Stimulated activated memory B cell treated with anti-CD40 and anti-IgM and Interleukin-4, amounts not matched to agents 10 μg/mL and 1 μg/mL and 100 μg/mL, for 72 hours (primary cell): Measurements from ENCODE around the gene GPATCH4.
A peak's percentile ranks its signal among the peaks of the same experiment; 100 is the strongest.
"Not testable (repeated sequence)": the region's sequence is repeated elsewhere in the genome, so short reads cannot be mapped to it uniquely, and the experiment has no call there.

Experiments
- ATAC-seq: fragments of 150-1000 bp; cut with Tn5 transposase; 2 replicates; pipeline ENCODE4 v1.10.0; 2021
- H3K27ac Mint-ChIP-seq: one replicate; pipeline ENCODE4 v1.8.0; 2022; ENCODE audit warnings: mild to moderate bottlenecking, mixed read lengths
- H3K27me3 Mint-ChIP-seq: one replicate; pipeline ENCODE4 v1.8.0; 2022; ENCODE audit warnings: mixed read lengths
- H3K36me3 Mint-ChIP-seq: one replicate; pipeline ENCODE4 v1.8.0; 2022; ENCODE audit warnings: mixed read lengths
- H3K4me1 Mint-ChIP-seq: one replicate; pipeline ENCODE4 v1.8.0; 2022; ENCODE audit warnings: mixed read lengths
- H3K4me3 Mint-ChIP-seq: one replicate; pipeline ENCODE4 v1.8.0; 2022; ENCODE audit warnings: mild to moderate bottlenecking, moderate library complexity, mixed read lengths
- H3K9me3 Mint-ChIP-seq: one replicate; pipeline ENCODE4 v1.8.0; 2022; ENCODE audit warnings: mixed read lengths

The GPATCH4 gene

DNA sequence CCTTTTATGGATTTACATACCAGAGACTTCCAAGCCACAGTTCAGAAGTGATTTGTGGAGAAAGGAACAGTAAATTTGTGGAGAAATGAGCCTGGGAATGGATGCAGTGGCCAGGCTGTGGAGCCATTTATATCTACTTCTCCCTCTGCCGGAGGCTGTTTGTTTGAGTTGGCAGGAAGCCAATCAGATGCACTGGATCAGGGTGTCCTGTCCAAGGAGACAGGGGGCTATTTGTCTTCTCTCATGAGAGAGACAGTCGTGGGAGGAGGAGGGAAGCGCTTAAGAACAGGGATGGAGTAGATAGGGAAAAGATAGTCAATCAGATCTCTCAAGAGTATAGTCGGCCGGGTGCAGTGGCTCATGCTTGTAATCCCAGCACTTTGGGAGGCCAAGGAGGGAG, 15.2 kb upstream of the GPATCH4 start:
- Mint-ChIP-seq H3K36me3 (no peaks in the 10 kb centered on the region), H3K4me1 (no peaks in the 10 kb centered on the region), H3K4me3 (no peak overlapping the region), H3K27me3 (peaks cover 48% of the 10 kb centered on the region), H3K9me3 (no peaks in the 10 kb centered on the region), H3K27ac (no peak overlapping the region)
- ATAC-seq = no peak

GRCh38 chr1:156615946-156616345, 14.7 kb upstream of the GPATCH4 start:
- Mint-ChIP-seq H3K4me1 (no peaks in the 10 kb centered on the region), H3K27me3 (peaks cover 48% of the 10 kb centered on the region), H3K27ac (no peak overlapping the region), H3K9me3 (no peaks in the 10 kb centered on the region), H3K4me3 (no peak overlapping the region), H3K36me3 (no peaks in the 10 kb centered on the region)
- ATAC-seq = no peak

DNA sequence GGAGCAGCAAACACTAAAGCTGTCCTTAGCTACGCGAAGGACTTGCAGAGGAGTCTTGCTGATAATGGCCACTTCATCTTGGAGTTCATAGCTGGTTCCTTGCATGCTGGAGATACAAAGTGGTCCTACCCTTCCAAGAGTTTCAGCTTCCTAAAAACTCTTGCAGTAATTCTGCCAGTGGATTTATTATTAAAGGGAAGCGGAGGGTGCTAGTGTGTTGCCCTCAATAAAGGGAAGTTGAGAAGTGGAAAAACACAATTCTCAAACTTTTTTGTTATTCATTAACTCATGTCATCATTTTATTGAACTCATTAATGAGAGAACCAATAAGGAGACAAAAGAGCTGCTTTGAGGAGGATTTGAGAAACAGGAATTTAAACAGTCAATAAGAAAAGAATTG, 11.4 kb upstream of the GPATCH4 start:
- no peaks in the 10 kb centered on the region for H3K36me3 Mint-ChIP-seq
- H3K27me3 Mint-ChIP-seq = peaks cover 40% of the 10 kb centered on the region
- H3K9me3 Mint-ChIP-seq = no peaks in the 10 kb centered on the region
- ATAC-seq = no peak
- no peak overlapping the region for H3K4me3 Mint-ChIP-seq
- H3K4me1 Mint-ChIP-seq = peaks cover 16% of the 10 kb centered on the region
- H3K27ac Mint-ChIP-seq = no peak overlapping the region

- H3K4me3 Mint-ChIP-seq, H3K27ac Mint-ChIP-seq, ATAC-seq, H3K36me3 Mint-ChIP-seq, H3K9me3 Mint-ChIP-seq: not testable (repeated sequence)
- Mint-ChIP-seq H3K4me1 (peaks cover 27% of the 10 kb centered on the region), H3K27me3 (peaks cover 27% of the 10 kb centered on the region)
Observed at GRCh38 chr1:156610072-156610471, 8.8 kb upstream of the GPATCH4 start.

- peak; percentile 76 for ATAC-seq
Observed at GRCh38 chr1:156608981-156609380, 7.7 kb upstream of the GPATCH4 start.

GRCh38 chr1:156608036-156608674, 6.9 kb upstream of the GPATCH4 start:
- H3K4me1 Mint-ChIP-seq = peaks cover 27% of the 10 kb centered on the region
- H3K36me3 Mint-ChIP-seq = no peaks in the 10 kb centered on the region
- peaks cover 25% of the 10 kb centered on the region for H3K27me3 Mint-ChIP-seq
- peak; percentile 88 for ATAC-seq
- no peak overlapping the region for H3K4me3 Mint-ChIP-seq
- H3K27ac Mint-ChIP-seq = no peak overlapping the region
- no peaks in the 10 kb centered on the region for H3K9me3 Mint-ChIP-seq

More at GRCh38 chr1:156608981-156609380, 7.7 kb upstream of the GPATCH4 start:
- no peaks in the 10 kb centered on the region for H3K9me3 Mint-ChIP-seq
- H3K4me3 Mint-ChIP-seq = no peak overlapping the region
- peaks cover 27% of the 10 kb centered on the region for H3K4me1 Mint-ChIP-seq
- H3K36me3 Mint-ChIP-seq = no peaks in the 10 kb centered on the region
- H3K27ac Mint-ChIP-seq = no peak overlapping the region
- peaks cover 27% of the 10 kb centered on the region for H3K27me3 Mint-ChIP-seq

GRCh38 chr1:156607344-156607743, 6.1 kb upstream of the GPATCH4 start:
- peak; percentile 86 for ATAC-seq
- not testable (repeated sequence) for H3K36me3 Mint-ChIP-seq, H3K9me3 Mint-ChIP-seq, H3K4me3 Mint-ChIP-seq
- peaks cover 32% of the 10 kb centered on the region for H3K4me1 Mint-ChIP-seq
- H3K27ac Mint-ChIP-seq = peak overlapping the region; percentile 20
- H3K27me3 Mint-ChIP-seq = peaks cover 17% of the 10 kb centered on the region

GRCh38 chr1:156602557-156602993, 1.3 kb upstream of the GPATCH4 start:
- peaks cover 8% of the 10 kb centered on the region for H3K36me3 Mint-ChIP-seq
- H3K27me3 Mint-ChIP-seq = no peaks in the 10 kb centered on the region
- peak overlapping the region; percentile 91 for H3K27ac Mint-ChIP-seq
- ATAC-seq = no peak
- peaks cover 40% of the 10 kb centered on the region for H3K4me1 Mint-ChIP-seq
- peak overlapping the region; percentile 23 for H3K4me3 Mint-ChIP-seq
- no peaks in the 10 kb centered on the region for H3K9me3 Mint-ChIP-seq

DNA sequence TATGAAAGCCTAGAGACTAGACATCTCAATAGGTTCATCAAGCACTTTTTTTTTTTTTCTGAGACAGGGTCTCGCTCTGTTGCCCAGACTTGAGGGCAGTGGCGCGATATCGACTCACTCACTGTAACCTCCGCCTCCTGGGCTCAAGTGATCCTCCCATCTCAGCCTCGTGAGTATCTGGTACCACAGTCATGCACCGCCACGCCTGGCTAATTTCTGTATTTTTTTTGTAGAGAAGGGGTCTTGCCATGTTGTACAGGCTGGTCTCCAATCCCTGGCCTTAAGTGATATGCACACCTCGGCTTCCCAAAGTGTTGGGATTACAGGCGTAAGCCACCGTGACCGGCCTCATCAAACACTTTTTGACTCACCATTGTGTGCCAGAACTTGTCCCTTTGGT, 613 bp upstream of the GPATCH4 start:
- Mint-ChIP-seq H3K36me3 (peaks cover 14% of the 10 kb centered on the region), H3K27ac (peak overlapping the region; percentile 91), H3K4me1 (peaks cover 34% of the 10 kb centered on the region), H3K9me3 (no peaks in the 10 kb centered on the region), H3K4me3 (peak overlapping the region; percentile 97), H3K27me3 (no peaks in the 10 kb centered on the region)
- ATAC-seq = peak; percentile 70

- H3K36me3 Mint-ChIP-seq = peaks cover 25% of the 10 kb centered on the region
- no peak for ATAC-seq
- H3K9me3 Mint-ChIP-seq = no peaks in the 10 kb centered on the region
- H3K4me1 Mint-ChIP-seq = peaks cover 31% of the 10 kb centered on the region
- H3K4me3 Mint-ChIP-seq = peak overlapping the region; percentile 97
- peak overlapping the region; percentile 91 for H3K27ac Mint-ChIP-seq
- no peaks in the 10 kb centered on the region for H3K27me3 Mint-ChIP-seq
Observed at GRCh38 chr1:156600733-156601121, 552 bp downstream of the GPATCH4 start.

DNA sequence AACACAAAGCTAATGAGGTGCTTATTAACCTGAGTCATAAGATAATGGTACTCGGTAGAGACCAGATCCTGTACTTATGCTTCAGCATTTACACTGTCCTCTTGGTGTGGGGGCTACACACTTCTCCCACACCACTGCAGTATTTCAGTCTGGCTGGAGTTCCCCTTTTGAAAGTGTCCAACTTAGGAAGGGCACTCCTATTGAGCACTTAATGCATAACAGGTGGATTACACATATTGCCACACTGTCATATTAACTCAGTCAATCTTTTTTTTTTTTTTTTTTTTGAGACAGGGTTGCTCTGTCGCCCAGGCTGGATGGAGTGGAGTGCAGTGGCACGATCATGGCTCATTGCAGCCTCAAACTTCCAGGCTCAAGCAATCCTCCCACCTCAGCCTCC, 1.5 kb downstream of the GPATCH4 start:
- Mint-ChIP-seq H3K27ac (peak overlapping the region; percentile 91), H3K27me3 (no peaks in the 10 kb centered on the region), H3K36me3 (peaks cover 34% of the 10 kb centered on the region), H3K4me1 (peaks cover 40% of the 10 kb centered on the region), H3K4me3 (peak overlapping the region; percentile 97), H3K9me3 (no peaks in the 10 kb centered on the region)
- ATAC-seq = peak; percentile 75

DNA sequence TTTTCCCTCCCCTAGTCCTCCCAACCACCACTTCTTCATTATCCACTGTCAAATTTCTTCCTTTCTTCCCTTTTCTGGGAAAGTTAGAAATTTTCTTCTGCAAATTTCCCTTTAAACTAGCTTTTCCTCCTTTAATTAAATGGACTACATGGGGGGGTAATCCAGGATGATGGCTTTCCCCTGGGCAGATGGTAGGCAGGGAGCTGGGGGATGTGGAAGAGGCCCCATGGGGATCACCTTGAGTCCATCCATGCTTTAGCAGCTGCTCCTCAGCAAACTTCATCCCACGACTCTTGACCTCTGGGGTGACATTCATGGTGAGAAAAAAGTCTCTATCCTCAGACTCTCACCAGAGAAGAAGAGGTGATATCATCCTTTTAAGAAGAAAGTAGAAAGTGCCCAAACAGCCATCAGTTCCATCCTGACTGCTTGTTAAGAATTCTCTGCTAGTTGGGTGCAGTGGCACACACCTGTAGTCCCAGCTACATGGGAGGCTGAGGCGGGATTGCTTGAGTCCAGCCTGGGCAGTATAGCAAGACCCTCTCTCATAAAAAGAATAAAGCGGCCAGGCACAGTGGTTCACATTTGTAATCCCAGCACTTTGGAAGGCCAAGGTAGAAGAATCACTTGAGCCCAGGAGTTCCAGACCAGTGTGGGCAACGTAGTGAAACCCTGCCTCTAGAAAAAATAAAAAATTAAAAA, 2.4 kb downstream of the GPATCH4 start:
- Mint-ChIP-seq H3K4me3 (no peak overlapping the region), H3K9me3 (no peaks in the 10 kb centered on the region), H3K27ac (peak overlapping the region; percentile 20), H3K27me3 (no peaks in the 10 kb centered on the region), H3K36me3 (peaks cover 36% of the 10 kb centered on the region), H3K4me1 (peaks cover 40% of the 10 kb centered on the region)
- no peak for ATAC-seq

- peaks cover 36% of the 10 kb centered on the region for H3K36me3 Mint-ChIP-seq
- H3K4me1 Mint-ChIP-seq = peaks cover 40% of the 10 kb centered on the region
- no peaks in the 10 kb centered on the region for H3K27me3 Mint-ChIP-seq
- no peak overlapping the region for H3K4me3 Mint-ChIP-seq
- no peaks in the 10 kb centered on the region for H3K9me3 Mint-ChIP-seq
- H3K27ac Mint-ChIP-seq = peak overlapping the region; percentile 20
- ATAC-seq = no peak
Observed at GRCh38 chr1:156598125-156598524, 3.2 kb downstream of the GPATCH4 start.

DNA sequence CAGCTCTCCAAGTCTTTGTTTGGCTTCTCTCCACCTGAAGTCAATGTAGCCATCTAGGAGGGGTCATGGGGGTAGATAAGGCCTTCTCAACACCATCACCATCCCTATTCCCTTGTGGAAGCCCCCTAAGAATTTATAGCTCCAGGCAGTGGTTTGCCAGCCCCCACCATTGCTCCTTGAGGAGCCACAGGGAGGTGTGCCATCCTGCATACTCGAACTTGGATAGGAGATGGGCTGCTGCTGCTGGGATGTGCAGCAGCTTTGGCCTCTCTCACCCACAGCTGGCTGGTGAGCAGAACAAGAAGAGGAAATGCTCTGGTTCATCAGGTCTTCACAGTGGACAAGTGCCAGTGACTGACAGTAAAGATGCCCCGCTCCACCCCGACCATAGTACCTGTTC, 4.9 kb downstream of the GPATCH4 start:
- no peak for ATAC-seq
- Mint-ChIP-seq H3K27ac (no peak overlapping the region), H3K27me3 (no peaks in the 10 kb centered on the region), H3K36me3 (peaks cover 40% of the 10 kb centered on the region), H3K9me3 (no peaks in the 10 kb centered on the region), H3K4me1 (peaks cover 38% of the 10 kb centered on the region), H3K4me3 (no peak overlapping the region)

DNA sequence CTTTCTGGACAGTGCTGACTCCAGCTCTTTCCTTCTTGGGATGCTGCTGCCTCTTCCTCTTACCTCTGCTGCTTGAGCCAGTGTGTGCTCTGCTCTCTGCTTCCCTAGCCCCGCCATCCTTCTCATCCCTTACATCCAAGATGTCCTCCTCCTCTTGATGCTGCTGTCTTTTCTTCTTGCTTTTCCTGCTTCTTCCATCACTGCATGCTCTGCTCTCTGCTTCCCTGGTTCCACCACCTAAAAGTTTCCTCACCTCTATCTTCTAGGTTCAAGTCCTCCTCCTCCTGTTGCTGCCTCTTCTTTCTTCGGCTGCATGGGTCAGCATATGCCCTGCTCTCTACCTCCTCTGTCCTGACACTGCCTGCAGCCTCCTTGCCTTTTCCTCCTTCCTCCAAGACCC, 6.3 kb downstream of the GPATCH4 start:
- no peaks in the 10 kb centered on the region for H3K27me3 Mint-ChIP-seq
- peaks cover 40% of the 10 kb centered on the region for H3K36me3 Mint-ChIP-seq
- no peaks in the 10 kb centered on the region for H3K9me3 Mint-ChIP-seq
- peaks cover 37% of the 10 kb centered on the region for H3K4me1 Mint-ChIP-seq
- ATAC-seq = no peak
- H3K4me3 Mint-ChIP-seq = no peak overlapping the region
- H3K27ac Mint-ChIP-seq = peak overlapping the region; percentile 36

- no peaks in the 10 kb centered on the region for H3K27me3 Mint-ChIP-seq
- peaks cover 40% of the 10 kb centered on the region for H3K36me3 Mint-ChIP-seq
- H3K4me1 Mint-ChIP-seq = peaks cover 35% of the 10 kb centered on the region
- H3K27ac Mint-ChIP-seq = no peak overlapping the region
- H3K4me3 Mint-ChIP-seq = no peak overlapping the region
- no peak for ATAC-seq
- no peaks in the 10 kb centered on the region for H3K9me3 Mint-ChIP-seq
Observed at GRCh38 chr1:156594190-156594589, 7.1 kb downstream of the GPATCH4 start.
